HG02798 (cell line): ENCODE results near the gene DUSP15.
"Not testable (repeated sequence)": the region's sequence is repeated elsewhere in the genome, so short reads cannot be mapped to it uniquely, and the experiment has no call there.

Experiments used
- ATAC-seq: cut with Tn5 transposase; IDR thresholded peaks from one replicate; pipeline ENCODE4 v1.9.1; 2021; ENCODE audit warnings: mild to moderate bottlenecking; ENCODE audit not compliant: unreplicated experiment, poor library complexity

The DUSP15 gene

DNA sequence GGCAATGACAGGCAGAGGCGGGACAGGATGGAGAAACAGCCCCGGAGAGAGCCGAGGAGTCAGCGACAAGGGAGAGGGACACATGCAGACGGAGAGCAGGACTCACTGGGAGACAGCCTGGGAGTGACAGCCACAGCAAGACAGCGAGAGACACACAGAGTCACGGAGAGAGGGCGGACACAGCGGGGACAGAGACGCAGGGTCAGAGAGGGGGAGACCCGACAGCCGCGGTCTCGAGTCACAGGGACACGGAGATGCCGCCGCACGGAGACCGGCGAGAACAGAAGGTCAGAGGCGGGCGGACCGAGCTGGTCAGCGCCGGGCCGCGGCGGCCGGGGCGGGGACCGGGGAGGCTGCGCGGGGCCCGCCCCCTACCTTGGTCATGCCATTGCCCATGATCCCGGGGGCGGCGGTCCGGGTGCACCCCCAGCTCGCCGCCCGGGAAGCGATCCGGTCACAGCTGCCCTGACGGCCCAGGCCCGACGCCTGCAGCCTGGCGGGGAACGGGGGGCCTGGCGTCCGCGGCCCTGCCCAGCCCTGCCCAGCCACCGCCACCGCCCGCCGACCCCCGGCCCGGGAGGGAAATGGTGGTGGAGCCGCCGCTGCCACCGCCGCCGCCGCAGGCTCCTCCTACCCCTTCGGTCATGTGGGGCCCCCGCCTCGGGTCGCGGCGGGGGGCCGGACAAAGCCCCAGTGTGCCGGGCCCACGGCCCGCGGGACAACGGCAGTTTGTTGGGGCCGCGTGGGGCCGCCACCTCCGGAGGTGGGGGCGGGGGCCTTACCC is at the start of gene DUSP15, which contains the start of gene TTLL9:
Gene DUSP15 (minus strand): TSS at position 586 of the 784 bp plus-strand sequence. CDS start 190 bp downstream, at position 396.
Gene TTLL9 (plus strand): TSS at position 693 of the 784 bp plus-strand sequence. CDS start 493 bp downstream, outside the sequence.
- ATAC-seq: peak; percentile 38

DNA sequence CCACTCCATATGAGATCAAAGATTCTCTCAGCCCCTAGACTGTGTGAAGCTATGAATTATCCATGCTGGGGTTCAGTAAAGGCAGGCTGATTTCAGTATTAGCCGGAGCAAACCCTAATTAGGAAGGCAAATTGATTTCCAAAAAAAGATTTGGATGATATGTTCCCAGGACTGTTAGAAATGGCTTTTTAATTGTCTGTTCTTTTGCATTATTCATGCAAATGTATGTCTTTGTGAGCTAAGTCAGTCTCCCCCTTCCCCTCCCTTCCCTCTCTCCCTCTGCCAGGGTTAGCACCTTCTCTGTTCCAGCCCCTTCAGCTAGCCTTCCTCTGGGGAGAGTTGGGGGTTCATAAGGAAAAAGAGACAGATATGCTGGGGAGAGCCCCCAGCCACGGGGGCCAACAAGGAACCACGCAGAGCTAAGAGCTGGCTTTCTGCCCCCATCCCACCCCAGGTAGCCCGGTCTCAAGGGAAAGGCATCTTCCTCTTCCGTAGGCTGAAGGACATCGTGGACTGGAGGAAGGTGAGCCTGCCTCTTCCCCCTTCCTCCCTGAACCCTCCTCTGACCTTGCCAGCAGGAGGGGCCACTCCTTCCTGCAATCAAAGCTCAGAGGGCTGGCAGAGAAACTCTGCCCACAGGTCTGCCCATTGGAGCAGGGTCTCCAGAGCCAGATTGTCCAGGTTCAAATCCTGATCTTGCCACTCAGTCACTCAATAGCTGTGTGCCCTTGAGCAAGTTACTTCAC is 49.3 kb upstream of the DUSP15 start:
- ATAC-seq: no peak

DNA sequence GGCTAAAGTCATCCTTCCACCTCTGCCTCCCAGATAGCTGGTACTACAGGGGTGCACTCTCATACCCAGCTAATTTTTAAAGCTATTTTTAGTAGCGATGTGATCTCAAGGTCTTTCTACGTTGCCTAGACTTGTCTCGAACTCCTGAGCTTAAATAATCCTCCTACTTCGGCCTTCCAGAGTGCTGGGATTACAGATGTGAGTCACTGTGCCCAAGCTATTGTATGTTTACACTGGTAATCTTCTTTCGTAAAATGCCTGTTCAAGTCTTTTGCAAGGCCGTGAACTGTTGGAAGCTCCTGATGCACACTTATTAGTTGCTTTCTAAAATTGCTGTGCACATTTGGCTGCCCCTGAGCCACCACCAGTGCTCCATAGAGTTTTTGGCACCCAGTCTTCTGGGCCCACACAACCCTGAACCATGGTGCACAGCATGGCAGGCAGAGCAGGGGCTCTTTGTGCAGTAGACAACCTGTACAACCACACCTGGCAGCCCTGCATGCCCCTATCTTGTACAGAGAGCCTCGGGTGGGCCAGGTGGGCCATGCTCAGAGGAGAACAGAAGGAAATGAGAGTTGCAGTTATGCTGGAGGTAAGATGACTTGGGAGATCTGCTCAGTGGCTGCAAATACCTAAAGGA is 48.3 kb upstream of the DUSP15 start:
- no peak for ATAC-seq

- not testable (repeated sequence) for ATAC-seq
These were observed 47.7 kb upstream of the DUSP15 start for GRCh38 chr20:31917962-31918412.

GRCh38 chr20:31916708-31917107 is 46.4 kb upstream of the DUSP15 start:
- no peak for ATAC-seq

- ATAC-seq: no peak
These were observed 45.4 kb upstream of the DUSP15 start for GRCh38 chr20:31915491-31916280.

DNA sequence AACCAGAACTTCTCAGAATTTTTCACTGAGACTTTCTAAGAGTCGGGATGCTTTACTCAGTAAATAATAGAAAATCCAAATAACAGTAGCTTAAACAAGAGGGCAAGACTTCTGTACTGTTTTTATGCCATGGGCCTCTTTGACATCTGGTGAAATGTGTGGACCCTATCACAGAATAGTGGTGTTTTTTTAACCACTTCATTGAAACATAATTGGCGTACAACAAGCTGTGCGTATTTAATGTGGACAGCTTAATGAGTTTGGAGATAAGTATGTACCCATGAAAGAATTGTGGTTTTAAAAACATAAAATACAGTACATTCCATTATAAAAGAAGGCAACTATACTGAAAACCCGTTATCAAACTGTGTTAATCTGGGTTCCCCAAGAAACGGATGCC is 43.8 kb upstream of the DUSP15 start:
- ATAC-seq: no peak

DNA sequence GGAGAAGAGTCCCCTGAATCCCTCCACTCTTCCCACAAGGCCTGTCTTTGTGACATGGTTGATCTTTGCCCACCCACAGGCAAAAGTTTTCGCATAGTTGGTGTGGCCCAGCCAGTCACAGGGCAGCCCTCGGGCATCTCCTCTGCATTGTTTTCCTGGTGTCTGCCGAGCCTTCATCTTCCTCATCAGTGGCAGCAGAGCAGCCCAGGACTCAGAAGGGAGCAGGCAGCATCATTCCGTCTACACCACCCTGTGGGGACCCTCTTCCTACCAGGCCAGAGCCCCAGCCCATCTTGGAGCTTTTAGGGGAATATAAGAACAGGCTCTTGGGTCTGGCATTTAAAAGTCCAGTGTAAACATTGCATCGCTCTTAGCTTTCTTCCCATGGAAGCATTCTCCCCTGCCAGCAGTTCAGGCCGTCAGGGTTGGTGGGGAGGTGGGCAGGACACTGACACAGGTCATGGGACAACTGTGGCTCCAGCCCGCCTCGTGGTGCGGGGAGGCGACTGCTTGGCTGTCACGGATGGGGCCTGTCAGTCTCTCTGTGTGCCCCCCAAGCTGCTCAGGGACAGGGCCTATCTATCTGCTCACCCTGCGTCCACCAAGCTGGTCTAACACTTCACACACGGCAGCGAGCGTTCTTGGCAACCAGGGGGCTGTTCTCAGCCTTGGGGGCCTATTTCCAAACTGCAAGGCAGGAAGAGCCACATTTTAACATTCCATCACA is 43.3 kb upstream of the DUSP15 start:
- ATAC-seq: no peak

- no peak for ATAC-seq
These were observed 39.9 kb upstream of the DUSP15 start for GRCh38 chr20:31910071-31910803.

- ATAC-seq: no peak
These were observed 39.1 kb upstream of the DUSP15 start for GRCh38 chr20:31909253-31910070.

DNA sequence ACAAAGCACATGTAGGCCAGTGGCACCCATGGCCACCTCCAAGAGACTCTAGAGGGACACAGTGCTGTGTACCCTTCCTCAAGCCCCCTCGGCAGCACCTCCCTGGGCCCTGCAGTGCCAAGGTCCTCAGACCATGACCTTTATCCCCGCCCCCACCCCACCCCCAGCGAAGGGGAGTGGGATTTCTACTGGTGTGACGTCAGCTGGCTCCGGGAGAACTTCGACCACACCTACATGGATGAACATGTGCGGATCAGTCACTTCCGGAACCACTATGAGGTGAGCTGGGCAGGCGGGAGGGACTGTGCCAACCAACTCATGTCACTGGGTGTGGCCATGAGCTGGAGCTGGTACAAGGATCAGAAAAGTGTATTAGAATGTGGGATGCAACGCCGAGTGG is 38.1 kb upstream of the DUSP15 start:
- no peak for ATAC-seq

DNA sequence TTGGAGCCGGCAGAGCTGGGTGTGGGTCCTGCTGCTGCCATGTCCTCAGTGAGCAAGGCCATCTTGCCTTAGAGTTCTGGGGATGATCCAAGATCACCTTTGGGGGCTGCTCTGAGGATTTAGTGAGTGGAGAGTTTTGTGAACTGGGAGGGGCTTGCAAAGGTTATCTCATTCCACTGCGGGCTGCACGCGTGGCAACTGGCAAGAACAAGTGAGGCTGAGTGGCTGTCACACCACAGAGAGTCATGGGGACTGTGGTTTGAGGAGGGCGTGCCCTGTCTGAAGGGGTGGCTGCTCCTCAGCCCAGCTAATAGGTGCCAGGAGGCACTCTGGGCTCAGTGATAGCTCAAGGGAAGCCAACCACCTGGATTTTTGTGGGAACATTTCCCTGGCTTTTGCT is 37.7 kb upstream of the DUSP15 start:
- ATAC-seq: no peak

DNA sequence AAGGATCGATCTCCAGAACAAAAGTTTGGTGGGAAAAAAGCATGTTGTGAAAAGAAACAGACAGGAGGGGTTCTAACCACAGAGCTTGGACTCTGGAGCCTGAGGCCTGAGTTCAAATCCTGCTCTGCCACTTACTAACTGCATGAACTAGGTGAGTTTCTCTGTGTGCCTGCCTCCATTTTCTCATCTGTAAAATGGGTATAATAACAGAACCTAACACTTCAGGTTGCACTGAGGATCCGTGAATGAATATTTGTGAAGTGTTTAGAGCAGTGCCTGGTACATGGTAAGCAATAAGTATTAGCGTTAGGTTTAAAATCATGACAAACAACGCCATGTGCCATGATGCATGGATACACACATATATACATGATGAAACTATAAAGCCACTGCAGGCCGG is 36.7 kb upstream of the DUSP15 start:
- ATAC-seq: no peak

GRCh38 chr20:31906001-31906400 is 35.7 kb upstream of the DUSP15 start:
- ATAC-seq: no peak

- no peak for ATAC-seq
These were observed 33.5 kb upstream of the DUSP15 start for GRCh38 chr20:31903627-31904386.

- no peak for ATAC-seq
These were observed 31.3 kb upstream of the DUSP15 start for GRCh38 chr20:31901615-31902014.

DNA sequence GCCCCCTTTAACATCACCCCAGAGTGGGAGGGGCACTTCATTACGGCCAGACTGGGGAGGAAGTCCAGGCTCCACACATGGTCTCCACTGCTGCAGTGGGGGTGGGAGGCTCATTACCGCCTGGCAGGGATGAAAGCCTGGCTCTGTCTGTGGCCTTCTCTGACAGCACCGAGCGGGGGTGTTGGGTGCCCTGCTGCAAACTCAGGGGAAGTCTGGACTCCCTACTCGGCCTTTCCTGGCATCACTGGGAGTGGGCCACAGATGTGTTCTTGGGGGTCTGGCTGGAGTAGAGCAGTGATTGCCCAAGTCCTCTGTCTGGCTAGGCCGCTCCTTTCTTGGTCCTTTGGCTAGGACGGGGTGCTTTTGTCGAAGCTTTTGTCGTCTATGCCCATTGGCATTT is 27.2 kb upstream of the DUSP15 start:
- no peak for ATAC-seq
